Measurements from ENCODE around the gene SLC25A5.
A peak's percentile ranks its signal among the peaks of the same experiment; 100 is the strongest.
"Not testable (repeated sequence)": the region's sequence is repeated elsewhere in the genome, so short reads cannot be mapped to it uniquely, and the experiment has no call there.

SLC25A5 gene

DNA sequence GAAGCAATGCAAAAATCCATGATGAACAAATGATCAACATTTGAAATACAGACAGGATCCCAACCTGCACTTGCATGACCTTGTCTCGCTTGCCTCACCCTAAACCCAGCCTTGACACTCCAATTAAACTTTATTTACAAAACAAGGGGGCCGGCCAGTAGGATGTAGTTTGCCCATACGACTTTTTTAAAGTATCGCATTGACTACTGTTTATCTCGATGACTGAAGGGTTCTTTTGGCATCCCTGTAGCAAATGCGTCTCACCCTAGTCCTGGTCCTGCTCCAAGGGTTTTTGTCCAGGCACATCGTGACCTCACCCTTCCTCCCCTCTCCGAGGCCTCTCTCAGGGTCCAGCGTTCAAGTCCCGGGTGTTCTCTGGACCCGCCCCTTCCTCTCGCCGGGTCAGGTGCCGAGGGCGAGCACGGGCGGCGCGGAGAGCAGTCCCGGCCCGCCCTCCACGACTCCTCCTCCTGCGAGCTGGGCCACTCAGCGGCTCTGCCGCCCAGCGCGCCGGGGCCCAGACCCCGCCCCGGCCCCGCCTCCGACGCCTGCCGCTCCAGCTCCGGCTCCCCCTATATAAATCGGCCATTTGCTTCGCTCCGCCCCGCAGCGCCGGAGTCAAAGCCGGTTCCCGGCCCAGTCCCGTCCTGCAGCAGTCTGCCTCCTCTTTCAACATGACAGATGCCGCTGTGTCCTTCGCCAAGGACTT, at the start of gene SLC25A5:
Gene SLC25A5, plus strand, starts transcription at position 603 of the 709 bp plus-strand sequence. Its CDS starts 72 bp downstream, at position 675.
- peak; percentile 53 to 79 (median 60) for DNase-seq (ENCODE audit: low read depth in 3 of 3)

DNA sequence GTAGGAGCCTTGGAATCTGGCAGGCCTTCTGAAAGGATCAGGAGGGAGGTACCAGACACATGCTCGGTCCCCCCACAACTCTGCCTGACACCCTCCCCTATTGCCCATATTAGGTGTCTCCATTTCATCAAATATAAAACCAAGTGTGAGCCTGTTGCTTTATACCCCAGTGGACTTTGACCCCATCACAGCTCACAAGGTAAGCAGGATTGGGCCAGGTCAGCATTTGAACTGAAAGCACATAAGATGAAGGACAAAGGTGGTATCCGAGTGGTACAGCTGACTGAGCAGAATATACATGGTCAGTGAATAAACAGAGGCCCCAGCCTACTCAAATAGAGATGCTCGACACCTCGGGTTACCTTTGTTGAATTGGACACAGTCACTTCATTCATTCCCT, 49.1 kb upstream of the SLC25A5 start:
- no peak for DNase-seq (ENCODE audit: low read depth in 3 of 3)

DNA sequence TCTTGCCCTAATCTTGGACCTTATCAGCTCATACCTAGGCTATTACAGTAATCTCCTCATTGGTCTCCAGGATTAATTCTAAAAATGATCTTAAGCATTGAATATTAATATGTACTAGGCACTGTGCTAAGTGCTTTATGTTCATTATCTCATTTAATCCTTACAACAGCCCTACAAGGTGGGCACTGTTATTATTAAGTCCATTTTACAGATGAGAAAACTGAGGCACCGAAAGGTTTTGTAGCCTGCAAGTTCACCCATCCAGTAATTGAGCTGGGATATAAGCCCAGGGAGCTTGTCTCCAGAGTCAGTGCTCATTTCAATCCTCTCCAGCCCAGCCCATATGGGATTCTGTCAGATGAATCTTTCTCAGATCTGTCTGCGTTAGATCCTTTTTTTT, 48.3 kb upstream of the SLC25A5 start:
- DNase-seq (ENCODE audit: low read depth in 3 of 3): no peak

DNA sequence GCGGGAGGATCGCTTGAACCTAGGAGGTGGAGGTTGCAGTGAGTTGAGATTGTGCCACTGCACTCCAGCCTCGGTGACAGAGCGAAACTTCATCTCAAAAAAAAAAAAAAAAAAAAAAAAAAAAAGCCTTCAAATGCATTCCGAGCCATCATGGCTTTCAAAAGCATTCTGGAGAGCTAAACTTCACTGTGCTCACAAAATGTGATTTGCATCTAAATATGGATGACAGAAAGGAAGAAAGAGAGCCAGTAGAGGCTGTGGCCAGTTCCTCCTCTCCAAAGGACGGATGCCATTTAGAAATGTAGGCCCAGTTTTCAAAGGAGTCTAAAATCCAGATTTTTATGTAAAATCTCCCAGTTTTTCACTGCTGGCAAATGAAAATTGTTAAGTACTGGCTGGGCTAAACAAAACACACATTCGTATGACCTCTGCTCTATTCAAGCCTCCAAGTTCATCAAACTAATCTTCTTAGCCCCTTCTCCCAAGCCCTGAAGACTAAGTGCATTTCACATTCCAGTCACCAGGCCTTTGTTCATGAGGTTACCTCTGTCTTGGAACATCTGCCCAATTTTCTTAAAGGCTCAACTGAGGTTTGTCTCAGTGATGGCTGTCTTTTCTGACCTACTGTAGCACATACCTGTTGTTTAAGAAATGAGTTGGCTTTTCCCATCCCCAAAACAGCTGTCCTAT, 47.1 kb upstream of the SLC25A5 start:
- DNase-seq (ENCODE audit: low read depth in 3 of 3): no peak

DNA sequence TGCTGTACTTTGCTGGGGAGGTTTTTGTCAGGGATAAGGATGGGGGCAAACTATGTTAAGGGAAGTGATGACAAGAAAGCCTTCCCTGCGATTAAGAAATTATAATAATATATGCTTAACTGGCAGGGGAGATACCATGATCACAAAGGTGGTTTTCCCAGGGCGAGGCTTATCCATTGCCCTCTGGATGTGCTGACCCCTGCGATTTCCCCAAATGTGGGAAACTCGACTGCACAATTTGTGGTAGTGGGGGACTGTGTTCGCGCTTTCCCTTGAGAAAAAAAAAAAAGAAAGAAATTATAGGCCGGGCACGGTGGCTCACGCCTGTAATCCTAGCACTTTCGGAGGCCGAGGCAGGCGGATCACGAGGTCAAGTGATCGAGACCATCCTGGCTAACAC, 44.6 kb upstream of the SLC25A5 start:
- no peak for DNase-seq (ENCODE audit: low read depth in 3 of 3)

DNA sequence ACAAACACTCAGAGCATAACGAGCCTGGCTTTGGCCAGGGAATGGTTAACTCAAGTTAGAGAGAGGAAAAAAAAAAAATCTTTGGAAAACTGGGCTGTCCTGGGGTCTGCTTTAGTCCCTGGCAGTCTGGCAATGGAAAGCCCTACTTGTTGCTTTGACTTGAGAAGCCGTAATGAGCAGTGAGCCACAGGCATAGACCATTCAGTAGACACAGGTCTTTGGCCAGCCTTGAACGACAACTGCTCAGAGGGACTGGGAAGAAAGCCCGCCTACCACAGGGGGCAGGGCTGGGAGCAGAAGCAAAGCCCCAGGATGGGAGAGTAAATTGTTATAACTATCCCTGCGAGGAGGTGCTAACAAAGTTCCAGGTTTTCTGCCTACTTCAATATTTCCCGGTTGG, 43.2 kb upstream of the SLC25A5 start:
- no peak for DNase-seq (ENCODE audit: low read depth in 3 of 3)

DNA sequence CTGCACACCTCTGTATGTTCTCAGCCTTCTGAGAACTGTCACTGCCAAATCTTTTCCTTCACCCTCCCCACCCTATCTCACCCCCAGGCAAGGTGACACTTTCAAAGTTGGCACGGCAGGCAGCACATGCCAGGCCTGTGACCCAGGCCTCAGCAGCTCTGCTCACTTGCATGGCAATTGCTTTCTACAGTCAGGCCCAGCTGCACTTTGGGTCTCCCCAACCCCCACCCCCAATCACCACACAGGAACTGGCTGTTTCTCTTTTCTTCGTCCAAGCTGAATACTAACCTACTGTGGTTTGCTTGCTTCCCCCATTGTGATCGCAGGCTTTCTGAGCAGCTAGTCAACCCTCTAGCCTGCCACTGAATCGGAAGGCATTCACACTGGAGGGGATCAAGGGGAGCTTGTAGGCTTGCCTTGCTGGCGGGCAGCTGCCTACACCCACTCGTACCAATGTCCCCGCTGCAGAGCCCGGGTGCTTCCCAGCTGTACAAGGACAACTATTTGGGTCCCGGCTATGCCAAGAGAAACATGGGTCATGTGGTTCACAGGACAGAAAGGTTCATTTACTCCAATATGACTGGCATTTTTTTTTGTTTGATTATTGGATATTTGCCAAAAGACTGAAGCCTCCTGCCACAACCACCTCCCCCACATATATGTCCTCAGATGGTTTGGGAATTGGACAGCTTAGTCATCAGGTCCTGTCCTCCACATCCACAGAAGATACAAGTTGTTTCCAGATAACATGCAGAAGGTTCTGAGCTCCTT, 41.0 kb upstream of the SLC25A5 start:
- DNase-seq (ENCODE audit: low read depth in 3 of 3): no peak

DNA sequence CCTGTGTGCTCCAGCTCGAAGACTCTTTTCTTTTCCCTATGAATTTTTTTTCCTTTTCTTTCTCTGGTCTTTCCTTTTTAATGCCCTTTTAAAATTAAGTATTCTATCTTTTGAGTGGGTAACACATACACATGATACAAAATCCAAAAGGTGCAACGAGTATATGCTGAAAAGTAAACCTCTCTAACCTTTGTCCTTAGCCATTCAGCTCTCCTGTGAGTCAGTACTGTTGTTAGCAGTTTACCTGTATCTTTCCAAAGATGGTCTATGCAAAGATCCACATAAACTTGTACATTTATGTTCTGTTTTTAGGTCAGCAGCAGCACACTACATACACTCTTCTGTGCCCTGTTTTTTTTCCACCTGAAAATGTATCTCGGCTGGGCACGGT, 40.5 kb upstream of the SLC25A5 start:
- DNase-seq (ENCODE audit: low read depth in 3 of 3): no peak

DNA sequence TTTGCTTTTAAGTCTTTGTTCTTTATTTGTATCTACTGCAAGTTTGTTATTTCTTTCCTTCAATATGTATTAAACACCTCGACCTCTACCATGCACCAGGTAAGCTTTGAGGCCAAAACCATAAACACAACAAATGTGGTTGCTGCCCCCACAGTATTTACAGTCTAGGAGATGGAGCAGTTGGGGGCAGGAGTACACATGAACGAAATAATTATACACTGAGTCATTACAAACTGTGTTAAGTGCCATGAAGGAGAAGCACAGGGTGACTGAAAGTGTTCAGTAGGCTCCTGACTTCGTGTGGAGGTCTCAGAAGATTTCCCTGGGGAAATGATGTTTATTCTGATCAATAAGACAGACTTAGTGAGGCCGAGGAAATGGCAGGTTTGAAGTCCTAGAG, 38.8 kb upstream of the SLC25A5 start:
- no peak for DNase-seq (ENCODE audit: low read depth in 3 of 3)

DNA sequence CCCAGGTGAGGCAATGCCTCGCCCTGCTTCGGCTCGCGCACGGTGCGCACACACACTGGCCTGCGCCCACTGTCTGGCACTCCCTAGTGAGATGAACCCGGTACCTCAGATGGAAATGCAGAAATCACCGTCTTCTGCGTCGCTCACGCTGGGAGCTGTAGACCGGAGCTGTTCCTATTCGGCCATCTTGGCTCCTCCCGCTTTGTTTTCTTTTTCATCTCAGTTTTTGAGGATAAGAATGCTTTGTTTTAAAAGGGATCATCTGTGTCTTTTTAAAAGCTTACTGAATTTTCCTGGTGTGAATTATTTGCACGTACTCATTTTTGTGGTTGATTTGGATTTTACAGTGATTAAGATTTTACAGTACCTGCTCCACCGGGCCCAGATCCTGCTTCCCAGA, 26.9 kb upstream of the SLC25A5 start:
- not testable (repeated sequence) for DNase-seq (ENCODE audit: low read depth in 3 of 3)

DNA sequence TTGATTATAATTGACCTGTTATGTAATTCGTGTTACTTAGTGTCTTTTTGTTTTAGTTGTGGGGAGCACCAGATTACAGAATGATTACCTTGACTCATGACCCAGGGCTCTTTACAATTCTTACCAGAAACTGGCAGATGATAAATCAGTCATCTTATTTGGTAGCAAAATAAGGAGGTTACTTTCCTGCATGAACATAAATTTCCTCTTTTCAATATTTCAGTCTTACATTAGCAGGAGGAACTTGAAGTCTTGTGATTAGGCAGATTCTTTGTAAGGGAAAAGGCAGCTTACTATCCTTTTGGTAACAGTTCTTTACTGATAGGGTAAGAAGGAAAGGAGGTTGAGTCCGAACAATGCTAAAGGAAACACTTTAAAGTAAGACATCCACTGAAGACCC, 26.0 kb upstream of the SLC25A5 start:
- DNase-seq (ENCODE audit: low read depth in 3 of 3): no peak

DNA sequence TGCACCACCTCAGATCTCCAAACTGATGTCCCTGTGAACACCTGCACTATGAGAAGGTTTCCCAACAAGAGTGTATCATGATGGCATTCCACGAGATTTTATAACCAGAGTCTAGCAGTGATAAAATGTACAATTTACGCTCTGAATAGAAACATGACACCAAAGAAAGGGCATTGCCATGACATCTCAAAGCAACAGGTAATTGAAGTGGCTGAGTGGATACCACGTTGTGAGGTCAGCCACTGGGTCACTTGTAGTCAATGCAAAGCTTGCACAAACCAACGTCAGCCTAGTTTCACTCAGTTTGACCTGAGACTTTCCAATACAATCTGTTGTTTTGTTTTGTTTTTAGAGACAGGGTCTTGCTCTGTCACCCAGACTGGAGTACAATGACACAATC, 15.0 kb upstream of the SLC25A5 start:
- no peak for DNase-seq (ENCODE audit: low read depth in 3 of 3)

DNA sequence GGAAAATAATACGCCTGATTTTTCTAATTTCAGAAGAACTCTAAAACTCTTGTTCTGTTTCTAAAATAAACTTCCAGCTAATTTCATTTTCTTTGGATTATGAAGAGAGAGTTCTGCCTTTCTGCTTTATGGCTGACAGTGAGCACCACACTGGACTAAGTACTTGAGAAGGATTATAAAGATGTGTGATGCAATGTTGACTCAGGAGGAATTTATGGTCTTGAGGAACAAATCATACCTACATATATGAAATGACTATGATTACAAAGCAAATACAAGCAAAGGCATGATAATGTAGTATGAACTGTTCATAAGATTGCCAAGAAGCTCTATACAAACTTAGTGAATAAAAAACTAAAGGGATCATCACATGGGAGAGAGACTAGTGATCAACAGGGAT, 13.0 kb upstream of the SLC25A5 start:
- no peak for DNase-seq (ENCODE audit: low read depth in 3 of 3)

DNA sequence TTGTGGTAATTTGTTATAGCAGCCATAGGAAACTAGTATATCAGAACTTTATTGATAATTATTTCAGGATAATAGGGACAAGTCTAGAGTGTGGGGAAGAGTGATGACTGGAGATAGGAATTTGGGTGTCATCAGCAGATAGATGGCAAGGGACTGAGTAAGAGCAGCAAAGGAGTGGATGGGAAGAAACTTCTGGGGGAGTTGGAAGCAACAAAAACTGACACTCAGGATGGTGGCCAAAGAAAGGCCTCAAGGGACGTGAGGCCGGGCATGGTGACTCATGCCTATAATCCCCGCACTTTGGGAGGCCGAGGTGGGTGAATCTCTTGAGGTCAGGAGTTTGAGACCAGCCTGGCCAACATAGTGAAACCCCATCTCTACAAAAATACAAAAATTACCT, 9.1 kb upstream of the SLC25A5 start:
- DNase-seq (ENCODE audit: low read depth in 3 of 3): no peak

DNA sequence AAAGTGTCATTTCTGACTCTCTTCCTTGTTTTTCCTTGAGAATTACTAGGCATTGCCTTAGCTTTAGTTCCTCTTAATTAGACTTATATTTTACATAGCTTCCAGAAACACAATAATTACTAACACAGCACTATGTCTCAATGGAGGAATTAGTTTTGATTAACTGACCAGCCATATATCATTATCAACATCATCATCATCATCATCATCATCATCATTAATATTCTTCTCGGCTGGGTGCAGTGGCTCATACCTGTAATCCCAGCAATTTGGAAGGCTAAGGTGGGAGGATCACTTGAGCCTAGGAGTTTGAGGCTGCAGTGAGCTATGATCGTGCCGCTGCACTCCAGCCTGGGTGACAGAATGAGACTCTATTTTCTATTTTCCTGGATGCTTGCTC, 2.7 kb upstream of the SLC25A5 start:
- no peak for DNase-seq (ENCODE audit: low read depth in 3 of 3)

DNA sequence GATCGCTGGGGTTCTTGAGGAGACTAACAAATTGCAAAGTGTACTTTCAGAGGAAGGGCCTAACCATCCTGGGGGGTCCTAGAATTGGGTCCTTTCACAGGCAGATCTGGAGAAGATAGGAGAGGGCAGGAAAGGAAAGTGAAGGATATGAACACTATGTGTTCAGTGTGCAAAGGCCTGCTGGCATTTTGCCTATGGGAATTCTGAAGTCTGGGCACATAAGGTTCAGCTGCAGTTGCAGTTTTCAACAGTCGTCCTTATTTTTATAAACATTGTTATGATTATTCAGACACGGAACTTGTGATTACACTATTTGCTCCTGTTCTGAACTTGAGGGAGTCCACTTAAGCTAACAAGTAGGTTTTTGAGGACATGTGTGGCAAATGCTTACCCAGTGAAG, 1.3 kb upstream of the SLC25A5 start:
- DNase-seq (ENCODE audit: low read depth in 3 of 3): no peak

DNA sequence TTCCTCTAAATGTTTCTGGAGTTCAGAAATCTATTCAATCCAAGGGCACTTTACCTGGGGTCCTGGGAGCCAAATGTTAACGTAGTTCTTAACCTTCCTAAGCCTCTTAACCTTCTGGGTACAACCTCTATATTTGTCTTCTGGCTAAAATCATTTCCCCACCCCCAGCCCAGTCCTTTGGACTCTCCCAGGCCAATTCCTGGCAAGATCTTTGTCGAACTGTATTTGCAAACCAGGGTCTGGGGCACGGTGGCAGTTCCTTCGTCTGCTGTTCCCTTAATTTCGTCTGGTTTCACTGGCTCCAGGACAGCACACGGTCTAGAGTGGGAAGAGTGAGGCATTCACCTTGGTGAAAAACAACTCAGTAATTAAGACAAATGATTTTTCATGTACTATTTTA, 811 bp upstream of the SLC25A5 start:
- DNase-seq (ENCODE audit: low read depth in 3 of 3): no peak

DNA sequence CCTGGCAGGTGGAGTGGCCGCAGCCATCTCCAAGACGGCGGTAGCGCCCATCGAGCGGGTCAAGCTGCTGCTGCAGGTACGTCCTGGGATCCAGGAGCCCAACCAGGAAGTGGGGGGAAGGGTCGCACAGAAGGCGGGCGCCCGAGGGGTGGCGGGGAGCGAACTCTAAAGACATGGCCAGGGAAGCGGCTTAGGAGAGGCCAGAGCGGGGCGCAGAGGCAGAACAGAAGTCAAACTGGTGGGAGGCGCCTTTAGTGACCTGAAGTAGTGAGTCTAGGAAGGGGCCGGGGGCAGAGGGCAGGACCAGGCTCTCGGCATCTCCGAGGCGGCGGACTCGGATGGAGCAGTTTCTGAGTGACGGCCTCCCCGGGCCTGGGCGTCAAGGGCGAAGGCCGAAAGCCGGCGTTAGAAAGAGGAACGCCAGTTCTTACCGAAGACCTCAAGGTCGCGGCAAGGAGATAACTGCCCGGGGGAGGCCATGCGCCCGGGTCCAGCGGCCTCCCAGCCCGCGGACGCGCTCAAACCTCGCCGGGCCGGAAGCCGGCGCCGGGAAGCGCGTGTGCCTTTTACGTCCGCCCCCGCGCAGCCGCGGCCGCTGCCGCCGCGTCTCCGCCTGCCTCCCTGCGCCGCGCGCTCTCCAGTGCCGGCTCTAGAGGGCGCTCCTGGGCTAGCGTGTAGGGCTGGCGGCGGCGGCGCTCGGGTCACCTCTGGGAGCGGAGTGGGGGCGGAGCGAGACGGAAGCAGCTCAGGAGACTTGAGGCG, 488 bp downstream of the SLC25A5 start:
- peak; percentile 69 to 86 (median 76) for DNase-seq (ENCODE audit: low read depth in 3 of 3)

DNA sequence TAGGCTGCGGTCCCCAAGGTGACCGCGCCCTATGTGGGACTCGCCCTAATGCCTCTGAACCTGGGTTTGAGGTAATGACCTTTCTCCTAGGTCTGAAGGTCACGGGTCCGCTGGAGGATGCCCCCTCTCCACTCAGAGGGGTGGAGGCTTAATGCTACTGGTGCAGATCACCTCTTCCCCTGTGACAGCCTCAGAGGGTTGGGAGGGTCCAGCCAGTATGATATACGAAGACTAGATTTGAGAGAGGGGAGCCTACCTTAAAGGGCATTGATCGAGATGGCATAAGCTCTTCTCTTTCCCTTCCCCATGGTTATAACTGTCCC, 1.0 kb downstream of the SLC25A5 start:
- DNase-seq (ENCODE audit: low read depth in 3 of 3): no peak

DNA sequence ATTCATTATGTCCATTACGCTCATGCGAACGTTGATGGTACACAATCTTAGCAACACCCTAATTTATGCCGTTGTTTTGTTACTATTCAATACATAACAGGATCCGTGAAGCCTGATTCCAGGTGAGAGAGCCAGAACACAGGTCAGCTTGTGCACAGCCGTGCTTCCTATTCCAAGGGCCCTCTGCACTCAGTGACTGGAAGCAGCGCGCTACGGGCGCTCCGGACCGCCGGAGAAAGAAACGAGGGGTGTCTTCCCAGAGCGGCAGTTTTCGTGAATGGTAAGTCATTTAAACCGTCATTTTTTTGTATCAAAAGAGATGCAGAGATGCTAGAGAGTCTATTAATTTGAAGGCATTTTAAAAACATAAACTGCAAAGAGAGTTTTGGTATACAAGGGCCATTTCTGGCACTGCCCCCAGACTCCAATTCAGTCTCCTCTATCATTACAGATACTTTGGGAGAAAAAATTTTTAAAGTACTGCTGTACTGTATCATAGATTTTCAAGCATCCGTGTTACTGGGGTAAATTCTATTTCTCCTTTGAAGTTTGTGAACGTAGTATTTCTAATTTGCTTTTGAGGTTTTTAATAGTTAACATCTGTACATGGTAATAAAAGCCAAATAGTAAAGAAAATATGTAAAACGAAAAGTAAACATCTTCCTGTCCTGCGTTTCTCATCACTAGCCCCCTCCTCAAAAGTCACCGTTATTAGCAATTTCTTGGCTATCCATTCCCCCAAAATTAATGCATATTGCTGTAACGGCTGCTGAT, 6.6 kb downstream of the SLC25A5 start:
- no peak for DNase-seq (ENCODE audit: low read depth in 3 of 3)

DNA sequence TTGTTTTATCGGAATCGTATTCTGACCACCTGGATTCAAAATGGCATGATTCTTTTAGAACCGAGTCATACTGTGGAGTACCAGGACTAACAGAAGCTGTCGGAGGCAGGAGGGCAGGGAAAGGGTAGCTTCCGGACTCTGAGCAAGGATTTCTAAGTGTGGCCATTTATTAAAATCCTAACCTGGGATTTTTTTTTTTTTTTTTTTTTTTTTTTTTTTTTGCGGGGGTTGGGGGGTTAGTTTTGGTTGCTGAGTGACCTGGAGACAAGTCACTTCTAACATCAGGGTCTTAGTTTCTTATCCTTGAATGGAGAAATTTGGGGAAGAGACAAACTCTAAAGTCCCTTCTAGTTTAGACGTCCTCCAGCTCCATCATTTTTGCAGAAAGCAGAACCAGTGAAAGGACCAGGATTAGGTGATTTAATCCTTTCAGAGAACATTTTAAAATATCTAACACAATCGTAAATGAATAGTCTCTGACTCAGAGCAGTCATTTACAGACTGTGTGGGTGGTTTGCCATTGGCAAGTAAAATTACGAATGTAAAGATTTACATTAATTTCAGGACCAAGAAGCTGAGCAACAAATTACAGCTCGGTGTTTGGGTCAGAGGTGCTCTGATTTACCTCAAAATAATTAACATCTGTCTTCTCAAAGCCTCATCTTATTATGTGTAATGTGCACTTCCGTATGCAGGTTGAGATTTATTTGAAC, 7.3 kb downstream of the SLC25A5 start:
- DNase-seq (ENCODE audit: low read depth in 3 of 3): no peak
